Femur (tissue), 1 donor: ENCODE measurements around the gene RNU6-7.

Experiments
- DNase-seq: peaks from one replicate; pipeline ENCODE4 v3.0.0-alpha.2; 2017

The RNU6-7 gene

GRCh38 chr14:32205984-32206383 is 4.1 kb downstream of the RNU6-7 start:
- DNase-seq = no peak

DNA sequence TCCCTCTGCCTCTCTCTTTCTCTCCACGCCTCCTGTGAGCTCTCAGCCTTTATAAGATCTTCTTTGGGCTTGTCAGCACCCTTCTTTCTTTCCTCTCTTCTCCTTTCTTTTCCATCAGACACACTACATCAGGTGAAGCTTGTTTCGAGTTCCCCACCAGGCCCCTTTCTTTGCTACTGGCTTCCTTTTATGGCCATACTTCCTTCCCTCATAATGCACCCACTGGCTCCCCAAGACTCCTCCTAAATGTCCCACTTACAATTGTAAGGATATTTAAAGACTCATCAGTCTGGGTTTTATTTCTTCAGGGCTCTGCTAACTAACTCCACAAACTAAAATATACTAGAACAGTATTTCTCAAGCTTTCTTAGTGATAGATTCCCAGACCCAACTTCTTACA is 4.7 kb downstream of the RNU6-7 start:
- DNase-seq = no peak

DNA sequence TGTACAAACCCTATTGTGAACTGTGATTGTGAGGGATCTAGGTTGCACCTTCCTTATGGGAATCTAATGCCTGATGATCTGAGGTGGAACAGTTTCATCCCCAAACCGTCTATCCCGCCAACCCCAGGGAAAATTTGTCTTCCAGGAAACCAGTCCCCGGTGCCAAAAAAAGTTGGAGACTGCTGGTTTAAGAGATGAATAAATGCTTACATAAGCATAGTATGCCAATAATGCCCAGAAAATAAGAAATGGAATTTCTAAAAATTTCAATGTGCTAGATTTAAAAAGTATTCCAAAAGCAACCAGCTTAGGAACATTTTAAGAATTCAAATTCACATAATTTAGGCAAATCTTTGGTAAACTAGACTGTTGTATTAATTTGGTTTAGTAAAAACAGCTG is 6.6 kb downstream of the RNU6-7 start:
- DNase-seq = no peak

GRCh38 chr14:32209471-32209870 is 7.6 kb downstream of the RNU6-7 start:
- no peak for DNase-seq

- DNase-seq = no peak
Observed at GRCh38 chr14:32211068-32211404, 9.2 kb downstream of the RNU6-7 start.

- no peak for DNase-seq
Observed at GRCh38 chr14:32212833-32213232, 11.0 kb downstream of the RNU6-7 start.

GRCh38 chr14:32217301-32217700 is 15.5 kb downstream of the RNU6-7 start:
- DNase-seq = no peak

DNA sequence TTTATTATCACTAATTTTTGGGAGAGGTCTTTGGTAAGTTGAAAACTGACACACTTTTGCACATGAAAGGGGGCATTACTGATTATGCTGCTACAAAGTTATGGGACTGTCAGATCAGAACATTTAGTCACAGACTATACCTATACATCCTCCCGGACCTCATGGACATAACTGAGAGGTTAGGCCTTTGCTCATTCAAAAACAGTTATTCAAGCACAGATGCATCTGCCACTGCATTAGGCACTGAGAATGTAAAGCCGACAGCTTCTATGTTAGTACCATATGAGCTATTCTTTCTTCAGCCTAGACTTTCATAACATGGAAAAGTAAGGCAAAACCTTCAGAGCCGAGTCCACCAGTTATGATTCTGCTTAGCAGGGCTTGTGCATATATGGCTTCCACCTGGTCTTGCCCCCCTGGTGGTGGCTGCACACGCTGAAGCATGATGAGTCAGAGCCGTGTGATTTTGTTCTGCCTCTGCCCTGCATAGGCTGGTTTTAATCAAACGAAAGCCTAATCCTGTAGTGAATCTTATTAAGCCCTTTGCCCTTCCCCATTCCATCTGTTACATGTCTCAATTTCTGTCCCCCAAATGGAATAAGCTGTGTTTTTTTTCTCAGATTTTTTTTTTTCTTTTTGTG is 23.0 kb downstream of the RNU6-7 start:
- DNase-seq = no peak

- no peak for DNase-seq
Observed at GRCh38 chr14:32225378-32225920, 23.6 kb downstream of the RNU6-7 start.

DNA sequence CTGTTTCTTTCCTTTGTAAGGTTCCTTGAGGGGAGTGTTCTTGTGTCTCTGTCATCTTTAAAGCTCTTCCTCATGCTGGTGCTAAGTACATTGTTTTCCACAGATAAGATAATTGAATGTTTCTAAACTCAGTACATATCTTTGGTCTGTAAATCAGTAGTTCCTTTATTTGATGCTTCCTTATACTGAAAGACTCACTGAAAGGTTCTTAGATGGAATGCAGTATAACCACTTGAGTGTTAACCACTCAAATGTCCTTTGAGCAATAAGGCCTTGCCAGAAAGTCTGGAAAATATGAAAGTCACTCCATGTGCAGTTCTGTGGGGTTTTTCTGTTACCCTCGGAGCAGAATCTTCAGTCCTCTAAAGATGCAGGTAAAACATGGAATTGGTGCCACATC is 24.2 kb downstream of the RNU6-7 start:
- no peak for DNase-seq

DNA sequence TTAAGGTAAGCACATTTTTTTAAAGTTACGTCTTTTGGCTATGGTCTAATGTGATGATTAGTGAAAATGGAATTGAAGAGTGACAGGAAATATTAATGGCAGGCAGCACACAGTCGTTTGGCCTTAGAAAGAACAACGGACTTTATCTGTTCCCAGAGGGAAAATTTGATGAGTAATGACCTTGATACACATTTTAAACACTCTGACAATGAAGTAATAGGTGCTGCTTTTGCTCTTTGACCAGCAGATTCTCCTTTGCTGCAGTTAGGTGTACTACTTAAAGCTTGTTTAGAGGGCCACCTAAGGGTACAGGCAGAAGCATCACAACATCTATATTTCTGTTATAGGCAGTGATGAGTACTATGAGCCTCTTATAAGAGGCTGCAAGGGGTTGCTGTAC is 28.3 kb downstream of the RNU6-7 start:
- no peak for DNase-seq

GRCh38 chr14:32230695-32231280 is 28.9 kb downstream of the RNU6-7 start:
- DNase-seq = no peak

GRCh38 chr14:32232481-32232880 is 30.6 kb downstream of the RNU6-7 start:
- no peak for DNase-seq

DNA sequence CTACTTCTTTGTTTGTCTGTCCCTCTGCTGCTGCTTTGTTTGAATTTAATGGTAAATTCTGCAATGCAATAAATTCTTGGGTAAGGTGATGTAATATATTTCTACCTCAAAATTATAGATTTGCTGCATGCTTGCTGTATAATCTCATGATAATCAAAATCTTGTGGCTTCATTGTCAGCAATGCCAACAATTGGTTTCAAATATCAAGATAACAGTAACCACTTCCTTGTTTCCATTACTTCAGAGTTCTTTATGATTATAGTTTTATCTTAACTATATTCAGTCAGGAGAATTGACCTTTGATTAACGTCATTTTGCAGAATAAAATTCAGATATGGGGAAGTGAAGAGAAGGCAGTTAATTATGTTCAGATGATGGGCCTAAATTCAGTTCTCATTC is 31.4 kb downstream of the RNU6-7 start:
- DNase-seq = no peak

DNA sequence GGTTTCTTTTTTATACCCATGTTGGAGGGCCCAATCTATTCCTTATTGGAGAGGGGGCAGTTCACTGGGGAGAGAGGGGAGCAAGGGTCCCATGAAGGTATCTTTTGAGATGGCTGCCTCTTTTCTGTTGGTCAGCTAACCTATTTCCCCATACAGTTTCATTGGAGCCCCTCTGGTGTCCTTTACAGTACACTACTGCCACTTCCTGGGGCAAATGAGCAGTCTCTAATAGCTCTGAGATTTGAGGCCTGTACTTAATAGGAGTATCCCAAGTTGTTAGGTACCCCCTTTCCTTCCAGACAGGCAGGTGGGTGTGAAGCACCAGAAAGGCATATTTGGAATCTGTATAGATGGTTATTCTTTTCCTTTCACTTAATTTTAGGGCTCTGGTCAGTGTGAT is 42.6 kb downstream of the RNU6-7 start:
- DNase-seq = no peak

- no peak for DNase-seq
Observed at GRCh38 chr14:32246751-32247150, 44.9 kb downstream of the RNU6-7 start.

- no peak for DNase-seq
Observed at GRCh38 chr14:32249371-32249770, 47.5 kb downstream of the RNU6-7 start.

DNA sequence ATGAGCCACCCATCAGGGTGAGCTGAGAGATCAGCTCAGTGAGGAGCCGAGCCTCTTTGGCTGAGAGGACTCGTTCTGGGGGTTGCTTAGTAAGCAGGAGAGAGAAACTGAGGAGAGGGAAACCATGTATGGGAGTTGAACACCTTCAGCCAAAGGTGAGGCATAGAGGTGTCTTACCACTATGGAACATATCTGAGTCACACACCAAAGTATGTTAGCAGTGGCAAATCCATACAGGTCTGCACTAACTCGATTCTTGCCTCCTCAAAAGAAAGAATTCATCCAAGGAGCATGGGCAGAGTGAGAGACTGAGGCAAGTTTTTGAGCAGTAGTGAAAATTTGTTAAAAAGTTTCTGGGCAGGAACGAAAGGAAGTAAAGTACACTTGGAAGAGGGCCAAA is 47.9 kb downstream of the RNU6-7 start:
- no peak for DNase-seq

GRCh38 chr14:32250681-32251080 is 48.8 kb downstream of the RNU6-7 start:
- DNase-seq = no peak

- no peak for DNase-seq
Observed at GRCh38 chr14:32251530-32251929, 49.7 kb downstream of the RNU6-7 start.
